Prostate gland (tissue), 2 donors: ENCODE measurements around the gene ANKRD44.

Experiments
- CTCF ChIP-seq, 4 experiments: fragments of 200-600 bp in 2 of 4; fragments of 450-650 bp in 2 of 4; sonication (generic) in 2 of 4; IDR thresholded peaks; 1 replicate in 3 of 4; 2 replicates in 1 of 4; pipeline ENCODE4 v1.5.1; 2016 to 2019; ENCODE audit warnings: antibody characterized with exemption in 4 of 4, mild to moderate bottlenecking in 2 of 4, moderate library complexity in 2 of 4
- POLR2A ChIP-seq: fragments of 450-650 bp; IDR thresholded peaks from one replicate; pipeline ENCODE4 v1.6.1; 2016; ENCODE audit warnings: antibody characterized with exemption, mild to moderate bottlenecking
- POLR2AphosphoS5 ChIP-seq: sonication (generic); formaldehyde crosslinking; IDR thresholded peaks from one replicate; pipeline ENCODE4 v1.6.1; 2017; ENCODE audit warnings: antibody characterized with exemption

- TF ChIP-seq CTCF (IDR thresholded peaks at IDR 0.05) (no peak), POLR2AphosphoS5 (no peak), POLR2A (no peak)
These were observed 233.9 kb downstream of the ANKRD44 start for GRCh38 chr2:197076652-197077051.
